Chondrocyte (in vitro differentiated cells): ENCODE measurements around the gene LY9. TPM values are rescaled to one million over a fixed set of nuclear protein-coding genes. Genes with fewer than 3 reads are reported as not detected.

ENCODE experiments used
- DNase-seq: peaks from one replicate; pipeline ENCODE4 v3.0.0; 2021; ENCODE audit warnings: mixed read lengths, low spot score
- H3K27ac Mint-ChIP-seq: one replicate; pipeline ENCODE4 v1.8.0; 2021; ENCODE audit warnings: mild to moderate bottlenecking, moderate library complexity, mixed read lengths; ENCODE audit not compliant: unreplicated experiment
- H3K27me3 Mint-ChIP-seq: 2 replicates; pipeline ENCODE4 v1.8.0; 2021; ENCODE audit warnings: low read depth, mixed read lengths
- H3K36me3 Mint-ChIP-seq: 2 replicates; pipeline ENCODE4 v1.8.0; 2021; ENCODE audit warnings: low read depth, mixed read lengths
- H3K4me1 Mint-ChIP-seq: 2 replicates; pipeline ENCODE4 v1.8.0; 2021; ENCODE audit warnings: low read depth, mild to moderate bottlenecking, mixed read lengths
- H3K4me3 Mint-ChIP-seq: one replicate; pipeline ENCODE4 v1.8.0; 2021; ENCODE audit warnings: mild to moderate bottlenecking, moderate library complexity, mixed read lengths; ENCODE audit not compliant: unreplicated experiment
- H3K9me3 Mint-ChIP-seq: 2 replicates; pipeline ENCODE4 v1.8.0; 2021; ENCODE audit warnings: low read depth, mixed read lengths
- total RNA-seq: library from RNA; stranded (reverse); gene quantifications from 3 replicates; pipeline ENCODE4 v1.2.1, GENCODE V29; 2021
- TF ChIP-seq, protein P1 (sequence below): fragments of 200-600 bp; sonication (generic); IDR thresholded peaks from 2 replicates; pipeline ENCODE4 v1.5.0; 2021; ENCODE audit warnings: antibody characterized with exemption, mild to moderate bottlenecking, moderate library complexity

LY9 gene
- total RNA-seq, 1 donor from 2014 or later = not detected

DNA sequence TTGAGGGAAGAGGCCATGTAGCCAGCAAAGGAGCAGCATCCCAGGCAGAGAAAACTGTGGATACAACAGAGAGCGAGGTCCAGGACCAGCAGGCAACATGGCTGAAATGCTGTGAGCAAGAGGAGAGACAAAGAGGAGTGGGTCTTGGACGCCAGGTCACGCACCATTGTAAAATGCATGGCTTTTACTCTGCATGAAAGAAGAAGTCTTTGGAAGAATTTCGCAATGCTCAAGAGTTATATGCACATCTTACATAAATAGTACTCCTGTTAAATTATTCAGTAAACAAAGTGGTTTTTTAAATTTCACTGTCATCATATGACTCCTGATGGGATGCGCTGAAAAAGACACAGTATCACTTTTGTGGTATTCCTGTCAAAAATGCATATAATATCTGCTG lies 63.2 kb downstream of the LY9 start:
- Mint-ChIP-seq H3K27me3 (peaks cover 6% of the 10 kb centered on the region), H3K4me3 (no peak overlapping the region), H3K4me1 (no peaks in the 10 kb centered on the region), H3K36me3 (no peaks in the 10 kb centered on the region), H3K9me3 (no peaks in the 10 kb centered on the region), H3K27ac (no peak overlapping the region)
- TF ChIP-seq, protein P1, sequence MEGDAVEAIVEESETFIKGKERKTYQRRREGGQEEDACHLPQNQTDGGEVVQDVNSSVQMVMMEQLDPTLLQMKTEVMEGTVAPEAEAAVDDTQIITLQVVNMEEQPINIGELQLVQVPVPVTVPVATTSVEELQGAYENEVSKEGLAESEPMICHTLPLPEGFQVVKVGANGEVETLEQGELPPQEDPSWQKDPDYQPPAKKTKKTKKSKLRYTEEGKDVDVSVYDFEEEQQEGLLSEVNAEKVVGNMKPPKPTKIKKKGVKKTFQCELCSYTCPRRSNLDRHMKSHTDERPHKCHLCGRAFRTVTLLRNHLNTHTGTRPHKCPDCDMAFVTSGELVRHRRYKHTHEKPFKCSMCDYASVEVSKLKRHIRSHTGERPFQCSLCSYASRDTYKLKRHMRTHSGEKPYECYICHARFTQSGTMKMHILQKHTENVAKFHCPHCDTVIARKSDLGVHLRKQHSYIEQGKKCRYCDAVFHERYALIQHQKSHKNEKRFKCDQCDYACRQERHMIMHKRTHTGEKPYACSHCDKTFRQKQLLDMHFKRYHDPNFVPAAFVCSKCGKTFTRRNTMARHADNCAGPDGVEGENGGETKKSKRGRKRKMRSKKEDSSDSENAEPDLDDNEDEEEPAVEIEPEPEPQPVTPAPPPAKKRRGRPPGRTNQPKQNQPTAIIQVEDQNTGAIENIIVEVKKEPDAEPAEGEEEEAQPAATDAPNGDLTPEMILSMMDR = no peak
- DNase-seq = no peak

DNA sequence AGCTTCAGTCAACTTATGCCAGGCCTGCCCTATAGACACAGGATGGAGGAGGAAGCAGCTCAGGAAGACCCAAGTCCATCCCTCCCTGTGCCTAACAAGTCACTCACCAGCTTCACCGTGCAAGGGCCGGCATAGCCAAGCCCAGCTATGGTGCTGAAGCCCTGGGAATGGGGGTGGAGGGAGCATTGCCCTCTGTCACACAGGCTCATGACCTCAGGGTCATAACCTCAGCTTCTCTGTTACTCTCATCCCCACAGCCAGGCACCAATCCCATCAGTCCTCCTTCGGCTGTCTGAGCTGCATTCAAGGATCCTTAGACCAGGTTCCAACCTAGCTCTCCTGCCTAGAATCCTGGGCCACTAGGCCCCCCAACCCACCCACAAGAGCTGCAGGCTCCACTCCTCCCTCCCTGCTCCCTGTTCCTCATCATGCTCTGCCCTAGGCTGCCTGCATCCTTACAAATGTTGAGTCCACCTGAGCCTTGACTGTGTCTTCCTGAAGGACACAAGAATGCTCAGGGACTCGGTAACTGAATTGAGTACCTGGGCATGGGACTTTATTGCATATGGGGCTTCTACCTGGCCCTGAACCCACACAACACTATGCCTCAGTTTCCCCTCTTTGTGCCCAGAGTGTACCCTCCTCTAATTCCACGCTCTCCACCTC lies 65.0 kb downstream of the LY9 start:
- Mint-ChIP-seq H3K4me3 (no peak overlapping the region), H3K36me3 (no peaks in the 10 kb centered on the region), H3K27me3 (peaks cover 6% of the 10 kb centered on the region), H3K27ac (no peak overlapping the region), H3K9me3 (no peaks in the 10 kb centered on the region), H3K4me1 (no peaks in the 10 kb centered on the region)
- TF ChIP-seq, protein P1 = no peak
- no peak for DNase-seq

DNA sequence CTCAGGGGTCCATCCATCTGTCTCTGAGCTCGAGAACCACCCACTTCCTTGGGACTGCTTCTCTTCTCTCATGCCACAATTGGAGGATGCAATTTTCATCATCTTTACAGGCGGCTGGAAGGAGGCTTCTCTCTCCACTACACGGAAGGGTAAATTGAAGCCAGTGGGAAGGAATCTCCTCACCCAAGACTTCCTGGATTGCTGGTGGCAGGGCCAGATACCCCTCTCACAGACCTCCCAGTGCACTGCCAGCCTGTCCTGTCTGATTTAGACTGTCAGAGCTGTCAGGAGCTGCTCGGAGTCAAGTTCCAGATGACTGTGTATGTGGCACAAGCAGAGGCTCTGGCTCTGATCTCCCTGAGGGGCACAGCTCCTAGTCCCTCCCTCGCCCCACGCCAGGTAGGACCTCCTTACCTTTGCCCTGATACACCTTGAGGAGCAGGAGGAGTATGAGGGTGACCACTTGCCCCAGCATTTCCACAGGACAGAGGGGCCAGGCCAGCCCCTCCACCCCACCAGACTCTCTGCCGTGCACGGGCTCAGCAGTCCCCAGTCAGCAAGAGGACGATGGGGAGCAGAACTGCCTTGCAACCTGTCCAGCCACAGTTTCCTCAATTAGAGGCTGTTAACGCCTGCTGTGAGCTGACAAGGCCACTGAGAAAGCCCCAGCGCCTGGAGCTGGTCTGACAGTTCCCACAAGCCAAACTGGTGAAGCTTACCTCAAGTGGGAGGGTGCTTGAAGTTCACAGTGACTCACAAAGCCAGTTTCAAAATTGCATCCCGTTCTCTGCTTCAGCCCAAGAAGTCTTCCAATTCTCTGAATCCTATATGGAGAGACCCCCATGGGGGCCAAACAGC lies 66.5 kb downstream of the LY9 start, which contains the start of gene CD244:
TSS of gene CD244 (minus strand) at position 685 of the 858 bp plus-strand sequence. CDS start at position 475, 210 bp downstream.
- H3K4me3 Mint-ChIP-seq = no peak within 1 kb of the TSS
- H3K27me3 Mint-ChIP-seq = peaks cover 7% of the 10 kb centered on the region
- no peak within 1 kb of the TSS for H3K27ac Mint-ChIP-seq
- H3K36me3 Mint-ChIP-seq = no peaks in the 10 kb centered on the region
- TF ChIP-seq, protein P1 = no peak
- no peak for DNase-seq
- H3K9me3 Mint-ChIP-seq = no peaks in the 10 kb centered on the region
- no peaks in the 10 kb centered on the region for H3K4me1 Mint-ChIP-seq

DNA sequence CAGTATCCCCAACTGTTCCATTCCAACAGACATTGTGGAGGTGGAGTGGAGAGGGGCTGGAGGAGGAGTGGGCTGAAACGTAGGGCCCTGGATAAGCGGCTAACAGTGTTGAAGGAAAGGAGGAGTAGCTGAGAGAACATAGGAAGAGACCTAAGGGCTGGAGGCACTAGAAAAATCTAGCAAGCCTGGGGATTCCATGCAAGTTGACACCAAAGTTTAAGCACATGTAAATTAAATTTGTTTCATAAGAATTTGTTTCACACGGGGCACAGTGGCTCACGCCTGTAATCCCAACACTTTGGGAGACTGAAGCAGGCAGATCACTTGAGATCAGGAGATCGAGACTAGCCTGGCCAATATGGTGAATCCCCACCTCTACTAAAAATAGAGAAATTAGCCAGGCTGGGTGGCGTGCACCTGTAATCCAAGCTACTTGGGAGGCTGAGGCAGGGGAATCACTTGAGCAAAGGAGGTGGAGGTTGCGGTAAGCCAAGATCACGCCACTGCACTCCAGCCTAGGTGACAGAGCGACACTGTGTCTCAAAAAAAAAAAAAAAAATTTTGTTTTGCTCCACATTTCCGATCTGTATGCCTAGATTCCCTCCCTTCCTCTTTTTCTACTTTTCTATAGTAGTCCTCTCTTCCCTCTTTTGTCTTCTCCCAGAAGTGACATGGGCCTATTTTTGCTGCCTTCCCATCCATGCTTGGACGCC lies 67.2 kb downstream of the LY9 start:
- no peak for DNase-seq
- Mint-ChIP-seq H3K27ac (no peak overlapping the region), H3K4me3 (no peak overlapping the region), H3K4me1 (no peaks in the 10 kb centered on the region), H3K36me3 (no peaks in the 10 kb centered on the region), H3K27me3 (peaks cover 7% of the 10 kb centered on the region), H3K9me3 (no peaks in the 10 kb centered on the region)
- TF ChIP-seq, protein P1 = no peak

DNA sequence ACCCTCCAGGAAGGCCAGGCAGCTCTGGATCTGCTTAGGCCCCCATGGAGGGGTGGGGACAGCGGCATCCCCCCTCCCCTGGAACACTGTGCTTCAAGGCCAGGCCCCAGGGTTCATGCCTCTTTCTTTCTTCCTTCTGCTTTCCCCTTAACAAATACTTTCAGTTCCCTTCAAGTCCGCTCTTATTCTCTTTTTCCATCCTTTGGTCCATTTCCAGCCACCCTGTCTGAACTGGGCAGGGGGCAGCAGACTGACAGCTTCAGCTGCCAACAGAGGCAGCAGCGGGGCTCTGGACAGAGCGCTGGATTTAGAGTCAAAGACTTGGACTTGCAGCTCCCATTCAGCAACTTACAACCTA lies 67.8 kb downstream of the LY9 start:
- no peaks in the 10 kb centered on the region for H3K36me3 Mint-ChIP-seq
- TF ChIP-seq, protein P1 = no peak
- no peak overlapping the region for H3K4me3 Mint-ChIP-seq
- no peaks in the 10 kb centered on the region for H3K9me3 Mint-ChIP-seq
- no peak for DNase-seq
- H3K4me1 Mint-ChIP-seq = no peaks in the 10 kb centered on the region
- peaks cover 7% of the 10 kb centered on the region for H3K27me3 Mint-ChIP-seq
- no peak overlapping the region for H3K27ac Mint-ChIP-seq
